ENCODE data around the gene GID4.

The GID4 gene

GRCh38 chr17:18044609-18045008, 5.4 kb downstream of the GID4 start:
- no peak for DNase-seq

GRCh38 chr17:18045691-18046350, 6.6 kb downstream of the GID4 start:
- DNase-seq = no peak

GRCh38 chr17:18055597-18055996, 16.4 kb downstream of the GID4 start:
- no peak for DNase-seq

- no peak for DNase-seq
Measured at GRCh38 chr17:18056214-18056613, 17.0 kb downstream of the GID4 start.

- DNase-seq = no peak
Measured at GRCh38 chr17:18059283-18059682, 20.1 kb downstream of the GID4 start.

GRCh38 chr17:18064053-18064452, 24.8 kb downstream of the GID4 start:
- DNase-seq = no peak

GRCh38 chr17:18065546-18065945, 26.3 kb downstream of the GID4 start:
- DNase-seq = no peak

GRCh38 chr17:18066866-18067265, 27.7 kb downstream of the GID4 start:
- no peak for DNase-seq

- no peak for DNase-seq
Measured at GRCh38 chr17:18069101-18069500, 29.9 kb downstream of the GID4 start.

GRCh38 chr17:18070861-18071340, 31.7 kb downstream of the GID4 start:
- DNase-seq = peak; percentile 44

GRCh38 chr17:18071751-18072150, 32.5 kb downstream of the GID4 start:
- DNase-seq = no peak

- DNase-seq = peak; percentile 10
Measured at GRCh38 chr17:18074566-18075272, 35.5 kb downstream of the GID4 start.

GRCh38 chr17:18076936-18077335, 37.7 kb downstream of the GID4 start:
- DNase-seq = peak; percentile 54

GRCh38 chr17:18079543-18079942, 40.3 kb downstream of the GID4 start:
- no peak for DNase-seq

GRCh38 chr17:18084256-18084655, 45.0 kb downstream of the GID4 start:
- DNase-seq = no peak

- peak; percentile 90 for DNase-seq
Measured at GRCh38 chr17:18087610-18088491, 48.6 kb downstream of the GID4 start, which contains the start of gene DRG2. TSS of gene DRG2 (plus strand) at chr17:18087948. CDS start at chr17:18088024, 76 bp downstream.

- DNase-seq = no peak
Measured at GRCh38 chr17:18089613-18090012, 50.4 kb downstream of the GID4 start.

GRCh38 chr17:18093616-18094408, 54.6 kb downstream of the GID4 start:
- peak; percentile 68 for DNase-seq

- DNase-seq = no peak
Measured at GRCh38 chr17:18094409-18094807, 55.2 kb downstream of the GID4 start.

GRCh38 chr17:18099516-18099915, 60.3 kb downstream of the GID4 start:
- no peak for DNase-seq

- no peak for DNase-seq
Measured at GRCh38 chr17:18100616-18101015, 61.4 kb downstream of the GID4 start.

GRCh38 chr17:18101828-18102227, 62.6 kb downstream of the GID4 start:
- DNase-seq = no peak

Measured in fibroblast of skin of abdomen (primary cell).